Smooth muscle cell (in vitro differentiated cells): ENCODE measurements around the gene MON2. TPM values are rescaled to one million over a fixed set of nuclear protein-coding genes. Genes with fewer than 3 reads are reported as not detected.

Experiments used
- DNase-seq: peaks from one replicate; lab custom pipeline; 2025; ENCODE audit not compliant: unreplicated experiment; lab: John Stamatoyannopoulos, UW
- H2AFZ ChIP-seq: fragments of 200-600 bp; sonication (generic); 2 replicates; pipeline ENCODE4 v1.6.0; 2016; ENCODE audit warnings: antibody characterized with exemption, low read depth, mild to moderate bottlenecking
- H3F3A ChIP-seq: fragments of 200-600 bp; sonication (generic); 2 replicates; pipeline ENCODE4 v1.6.0; 2017; ENCODE audit warnings: antibody characterized with exemption, low read depth
- H3K27ac ChIP-seq: fragments of 200-600 bp; sonication (generic); 2 replicates; pipeline ENCODE4 v1.5.1; 2016; ENCODE audit warnings: low read depth, mild to moderate bottlenecking
- H3K27me3 ChIP-seq: fragments of 200-600 bp; sonication (generic); 2 replicates; pipeline ENCODE4 v1.6.1; 2016; ENCODE audit warnings: low read depth, mild to moderate bottlenecking
- H3K36me3 ChIP-seq: fragments of 200-600 bp; sonication (generic); 2 replicates; pipeline ENCODE4 v1.5.1; 2016; ENCODE audit warnings: low read depth
- H3K4me1 ChIP-seq: fragments of 200-600 bp; sonication (generic); 2 replicates; pipeline ENCODE4 v1.5.1; 2016; ENCODE audit warnings: low read depth
- H3K4me2 ChIP-seq: fragments of 200-600 bp; sonication (generic); 2 replicates; pipeline ENCODE4 v1.6.0; 2016; ENCODE audit warnings: mild to moderate bottlenecking
- H3K4me3 ChIP-seq: fragments of 200-600 bp; sonication (generic); 2 replicates; pipeline ENCODE4 v1.5.1; 2016; ENCODE audit warnings: mild to moderate bottlenecking
- H3K79me2 ChIP-seq: fragments of 200-600 bp; sonication (generic); 2 replicates; pipeline ENCODE4 v1.6.0; 2016; ENCODE audit warnings: low read depth, mild to moderate bottlenecking
- H3K9ac ChIP-seq: fragments of 200-600 bp; sonication (generic); 2 replicates; pipeline ENCODE4 v1.6.0; 2016; ENCODE audit warnings: low read depth
- H3K9me3 ChIP-seq: fragments of 200-600 bp; sonication (generic); replicated peaks from 2 replicates; pipeline ENCODE4 v1.5.1; 2016; ENCODE audit warnings: low read depth
- H4K20me1 ChIP-seq: fragments of 200-600 bp; sonication (generic); 2 replicates; pipeline ENCODE4 v1.6.0; 2016; ENCODE audit warnings: low read depth
- CTCF ChIP-seq: fragments of 200-600 bp; sonication (generic); IDR thresholded peaks from 2 replicates; pipeline ENCODE4 v1.5.1; 2017; ENCODE audit warnings: borderline replicate concordance, mild to moderate bottlenecking, antibody characterized with exemption; ENCODE audit not compliant: insufficient read depth, poor library complexity, severe bottlenecking
- WGBS: methylation state at CpG from one replicate; pipeline ENCODE4 v1.1.7; 2016; ENCODE audit warnings: low lambda C conversion rate; 5-methylcytosine and 5-hydroxymethylcytosine counted together
- polyA plus RNA-seq: library from polyadenylated mRNA; unstranded; fragments of >200 nt; fragmentation: Nextera tagmentation; extraction: Ambion mirVana; gene quantifications from 2 replicates; pipeline ENCODE4 v1.2.1, GENCODE V29; 2016
- total RNA-seq: library from RNA; depleted of rRNA; stranded (reverse); fragments of >200 nt; gene quantifications from 2 replicates; pipeline ENCODE4 v1.2.3, GENCODE V29; 2014

The MON2 gene
- total and polyA plus RNA-seq, 2 experiments from 2014 or later = 18.1 to 72.5 TPM

GRCh38 chr12:62635649-62636048 is 169.0 kb downstream of the MON2 start:
- peaks cover 7% of the 10 kb centered on the region for H3K27me3 ChIP-seq
- no peak overlapping the region for H2AFZ ChIP-seq
- H3K27ac ChIP-seq = no peak overlapping the region
- no peak overlapping the region for H3K4me2 ChIP-seq
- peaks cover 9% of the 10 kb centered on the region for H3K4me1 ChIP-seq
- TF ChIP-seq CTCF = no peak
- no peak overlapping the region for H3K9ac ChIP-seq
- no peaks in the 10 kb centered on the region for H4K20me1 ChIP-seq
- no peaks in the 10 kb centered on the region for H3K79me2 ChIP-seq
- H3K4me3 ChIP-seq = no peak overlapping the region
- H3F3A ChIP-seq = peaks cover 8% of the 10 kb centered on the region
- no peak for DNase-seq
- 83% methylated on average over 1 of the region's 1 CpG for WGBS
- H3K36me3 ChIP-seq = no peaks in the 10 kb centered on the region
- no peaks in the 10 kb centered on the region for H3K9me3 ChIP-seq

GRCh38 chr12:62637679-62638078 is 171.1 kb downstream of the MON2 start:
- Histone ChIP-seq H3K4me3 (no peak overlapping the region), H3K4me2 (no peak overlapping the region), H3K9me3 (no peaks in the 10 kb centered on the region), H3K79me2 (no peaks in the 10 kb centered on the region), H3K27ac (no peak overlapping the region), H3F3A (peaks cover 3% of the 10 kb centered on the region), H3K4me1 (peaks cover 6% of the 10 kb centered on the region), H3K9ac (no peak overlapping the region), H2AFZ (no peak overlapping the region), H4K20me1 (no peaks in the 10 kb centered on the region), H3K27me3 (no peaks in the 10 kb centered on the region), H3K36me3 (no peaks in the 10 kb centered on the region)
- 81% methylated on average over 5 of the region's 5 CpGs for WGBS
- TF ChIP-seq CTCF = no peak
- DNase-seq = no peak

- H3K9me3 ChIP-seq = no peaks in the 10 kb centered on the region
- no peak overlapping the region for H2AFZ ChIP-seq
- H3F3A ChIP-seq = peaks cover 3% of the 10 kb centered on the region
- H3K36me3 ChIP-seq = no peaks in the 10 kb centered on the region
- peaks cover 12% of the 10 kb centered on the region for H3K4me1 ChIP-seq
- no peak for DNase-seq
- peak overlapping the region; percentile 69 for H3K27ac ChIP-seq
- peak overlapping the region; percentile 63 for H3K4me2 ChIP-seq
- WGBS = 57% methylated on average over 4 of the region's 4 CpGs
- H3K27me3 ChIP-seq = no peaks in the 10 kb centered on the region
- no peaks in the 10 kb centered on the region for H3K79me2 ChIP-seq
- TF ChIP-seq CTCF = no peak
- peak overlapping the region; percentile 37 for H3K9ac ChIP-seq
- H4K20me1 ChIP-seq = no peaks in the 10 kb centered on the region
- H3K4me3 ChIP-seq = no peak overlapping the region
Observed at GRCh38 chr12:62640910-62641448, 174.4 kb downstream of the MON2 start.

GRCh38 chr12:62642486-62642885 is 175.9 kb downstream of the MON2 start:
- no peak overlapping the region for H3K9ac ChIP-seq
- H3K27me3 ChIP-seq = no peaks in the 10 kb centered on the region
- H3K4me1 ChIP-seq = peaks cover 12% of the 10 kb centered on the region
- TF ChIP-seq CTCF = no peak
- peaks cover 3% of the 10 kb centered on the region for H3F3A ChIP-seq
- no peak overlapping the region for H3K4me3 ChIP-seq
- H3K4me2 ChIP-seq = no peak overlapping the region
- no peaks in the 10 kb centered on the region for H3K79me2 ChIP-seq
- no peak for DNase-seq
- no peak overlapping the region for H2AFZ ChIP-seq
- WGBS = 71% methylated on average over 2 of the region's 2 CpGs
- H3K27ac ChIP-seq = no peak overlapping the region
- no peaks in the 10 kb centered on the region for H4K20me1 ChIP-seq
- H3K36me3 ChIP-seq = no peaks in the 10 kb centered on the region
- no peaks in the 10 kb centered on the region for H3K9me3 ChIP-seq
